Activated gamma-delta T cell treated with anti-CD3 and anti-CD28 coated beads, Interleukin-2, amount 50 U/mL, for 16 hours (primary cell): ENCODE data around the gene ZNF592.
"Not testable (repeated sequence)": the region's sequence is repeated elsewhere in the genome, so short reads cannot be mapped to it uniquely, and the experiment has no call there.

ENCODE experiments used
- DNase-seq: peaks from one replicate; pipeline ENCODE4 v3.0.0-alpha.2; 2020; ENCODE audit warnings: low read depth

ZNF592 gene, protein sequence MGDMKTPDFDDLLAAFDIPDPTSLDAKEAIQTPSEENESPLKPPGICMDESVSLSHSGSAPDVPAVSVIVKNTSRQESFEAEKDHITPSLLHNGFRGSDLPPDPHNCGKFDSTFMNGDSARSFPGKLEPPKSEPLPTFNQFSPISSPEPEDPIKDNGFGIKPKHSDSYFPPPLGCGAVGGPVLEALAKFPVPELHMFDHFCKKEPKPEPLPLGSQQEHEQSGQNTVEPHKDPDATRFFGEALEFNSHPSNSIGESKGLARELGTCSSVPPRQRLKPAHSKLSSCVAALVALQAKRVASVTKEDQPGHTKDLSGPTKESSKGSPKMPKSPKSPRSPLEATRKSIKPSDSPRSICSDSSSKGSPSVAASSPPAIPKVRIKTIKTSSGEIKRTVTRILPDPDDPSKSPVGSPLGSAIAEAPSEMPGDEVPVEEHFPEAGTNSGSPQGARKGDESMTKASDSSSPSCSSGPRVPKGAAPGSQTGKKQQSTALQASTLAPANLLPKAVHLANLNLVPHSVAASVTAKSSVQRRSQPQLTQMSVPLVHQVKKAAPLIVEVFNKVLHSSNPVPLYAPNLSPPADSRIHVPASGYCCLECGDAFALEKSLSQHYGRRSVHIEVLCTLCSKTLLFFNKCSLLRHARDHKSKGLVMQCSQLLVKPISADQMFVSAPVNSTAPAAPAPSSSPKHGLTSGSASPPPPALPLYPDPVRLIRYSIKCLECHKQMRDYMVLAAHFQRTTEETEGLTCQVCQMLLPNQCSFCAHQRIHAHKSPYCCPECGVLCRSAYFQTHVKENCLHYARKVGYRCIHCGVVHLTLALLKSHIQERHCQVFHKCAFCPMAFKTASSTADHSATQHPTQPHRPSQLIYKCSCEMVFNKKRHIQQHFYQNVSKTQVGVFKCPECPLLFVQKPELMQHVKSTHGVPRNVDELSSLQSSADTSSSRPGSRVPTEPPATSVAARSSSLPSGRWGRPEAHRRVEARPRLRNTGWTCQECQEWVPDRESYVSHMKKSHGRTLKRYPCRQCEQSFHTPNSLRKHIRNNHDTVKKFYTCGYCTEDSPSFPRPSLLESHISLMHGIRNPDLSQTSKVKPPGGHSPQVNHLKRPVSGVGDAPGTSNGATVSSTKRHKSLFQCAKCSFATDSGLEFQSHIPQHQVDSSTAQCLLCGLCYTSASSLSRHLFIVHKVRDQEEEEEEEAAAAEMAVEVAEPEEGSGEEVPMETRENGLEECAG (N-terminal part only)

DNA sequence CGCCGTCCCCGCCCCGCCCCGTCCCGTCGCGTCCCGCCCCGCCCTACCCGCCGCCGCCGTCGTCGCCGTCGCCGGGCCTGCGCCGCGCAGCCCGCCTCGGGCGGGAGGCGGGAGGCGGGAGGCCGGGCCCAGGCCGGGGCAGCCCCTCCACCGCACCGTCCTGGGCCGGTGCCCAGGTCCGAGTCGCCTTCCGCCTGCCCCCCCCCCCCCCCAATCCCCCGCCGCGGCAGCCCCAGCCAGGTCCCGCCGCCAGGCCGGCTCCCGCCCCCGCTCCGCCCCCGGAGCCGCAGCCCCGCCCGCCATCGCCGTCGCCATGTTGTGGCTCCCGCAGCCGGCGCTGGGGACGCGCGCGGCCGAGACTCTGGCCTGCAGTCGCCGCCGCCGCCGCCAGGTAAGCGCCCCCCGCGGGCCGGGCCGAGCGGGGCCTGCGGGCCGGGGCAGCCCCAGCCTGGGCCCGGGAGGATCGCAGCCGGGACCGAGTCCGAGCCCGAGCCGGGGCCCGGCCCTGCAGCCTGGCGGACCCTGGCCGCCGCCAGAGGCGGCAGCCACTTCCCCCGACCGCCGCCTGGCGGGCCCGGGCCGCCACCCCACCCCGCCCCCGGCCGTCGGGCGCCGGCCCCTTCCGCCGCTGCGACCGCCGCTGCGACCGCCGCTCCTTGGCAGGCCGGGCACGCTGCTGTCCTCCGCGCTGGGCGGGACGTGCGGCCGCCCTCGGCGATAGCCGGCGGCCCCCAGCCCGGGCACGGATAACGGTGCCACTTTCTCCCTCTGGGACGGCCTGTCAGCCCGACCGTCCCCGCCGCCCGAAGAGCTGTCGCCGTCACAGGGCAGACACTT, at the start of gene ZNF592:
TSS of gene ZNF592 (plus strand) at position 319 of the 837 bp plus-strand sequence. CDS start 34,084 bp downstream, outside the sequence.
- DNase-seq = peak; percentile 64

DNA sequence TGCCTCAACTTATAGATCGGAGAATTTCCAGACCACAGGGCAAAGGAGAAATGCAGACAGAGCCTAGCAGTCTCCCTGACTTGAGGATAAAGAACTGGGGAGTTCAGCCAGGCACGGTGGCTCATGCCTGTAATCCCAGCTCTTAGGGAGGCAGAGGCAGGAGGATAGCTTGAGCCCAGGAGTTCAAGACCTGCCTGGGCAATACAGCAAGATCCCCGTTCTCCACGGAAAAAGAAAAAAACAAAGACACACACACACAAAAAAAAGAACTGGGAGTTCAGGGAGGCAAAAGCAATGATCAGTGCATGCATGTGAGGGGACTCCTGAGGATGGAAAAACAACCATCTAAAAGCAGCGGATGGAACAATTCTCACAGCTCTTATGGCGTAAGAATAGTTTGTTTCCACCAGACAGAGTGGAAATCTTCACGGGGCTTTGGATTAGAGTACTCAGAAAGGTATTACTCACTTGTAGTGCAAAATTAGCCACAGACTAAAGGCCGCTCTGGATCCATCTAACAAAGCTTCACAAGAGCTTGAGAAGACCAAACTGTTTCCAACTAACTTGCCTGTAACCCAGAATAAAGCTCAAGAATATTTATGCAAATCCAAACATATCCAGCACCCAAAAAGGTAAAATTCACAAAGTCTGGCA, 48.7 kb upstream of the ZNF592 start:
- no peak for DNase-seq

DNA sequence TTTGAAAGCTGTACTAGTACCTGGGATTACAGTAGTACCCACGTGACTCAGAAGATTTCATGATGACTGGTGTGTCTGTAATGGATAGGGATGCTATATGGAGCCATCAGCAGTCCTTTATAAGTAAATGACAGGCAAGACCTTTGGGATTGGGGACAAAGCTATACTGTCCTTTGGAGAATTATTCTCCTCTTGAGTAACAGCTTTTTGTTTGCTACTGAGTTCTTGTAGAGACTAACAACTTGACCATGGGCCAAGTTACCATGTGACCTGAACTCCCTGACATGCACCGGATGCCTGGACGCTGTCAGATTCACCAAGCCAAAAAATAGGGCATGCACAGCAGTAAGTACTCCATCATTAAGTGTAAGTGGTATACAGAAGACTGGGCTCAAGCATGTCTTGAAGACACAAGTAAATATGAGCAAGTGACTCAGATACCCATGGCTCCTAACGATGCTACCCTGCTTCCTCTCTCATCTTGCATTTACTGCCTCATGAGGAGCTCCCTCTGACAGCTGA, 45.4 kb upstream of the ZNF592 start:
- DNase-seq = no peak

DNA sequence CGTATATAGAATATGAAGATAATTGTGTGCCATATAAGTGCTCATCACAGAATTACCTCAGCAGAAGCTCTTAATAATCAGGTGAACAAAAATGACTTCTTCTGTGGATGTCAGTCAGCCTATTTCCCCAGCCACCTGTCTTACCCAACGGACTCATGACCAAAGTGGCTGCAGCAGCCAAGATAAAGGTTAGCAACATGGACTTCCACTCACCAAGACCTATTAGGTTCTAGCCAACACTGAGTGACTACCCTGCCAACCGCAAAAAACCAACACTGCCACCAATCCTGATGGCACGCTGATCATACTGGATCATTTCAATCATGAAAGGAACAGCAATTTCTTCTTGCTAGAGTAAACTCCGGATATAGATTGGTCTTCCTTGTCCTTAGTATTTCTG, 44.6 kb upstream of the ZNF592 start:
- no peak for DNase-seq

- DNase-seq = no peak
Observed at GRCh38 chr15:84714372-84714771, 34.0 kb upstream of the ZNF592 start.

DNA sequence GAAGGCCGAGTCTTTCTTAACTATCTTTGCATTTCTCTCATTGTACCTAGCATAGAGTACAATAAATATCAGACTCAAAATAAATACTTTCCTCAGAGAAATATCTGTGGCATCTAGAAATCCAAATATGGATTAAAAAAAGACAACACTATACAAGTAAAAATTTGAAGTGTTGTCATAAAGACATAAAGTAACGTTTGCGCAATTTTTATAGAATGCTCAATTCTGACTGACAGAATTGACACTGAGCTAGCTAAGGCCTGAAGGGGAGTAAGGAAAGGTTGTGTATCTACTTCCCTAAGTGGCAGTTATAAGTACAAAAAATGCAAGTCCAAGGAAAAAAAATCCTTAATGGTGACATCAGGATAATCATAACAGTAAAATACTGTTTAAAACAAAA, 33.6 kb upstream of the ZNF592 start:
- no peak for DNase-seq

DNA sequence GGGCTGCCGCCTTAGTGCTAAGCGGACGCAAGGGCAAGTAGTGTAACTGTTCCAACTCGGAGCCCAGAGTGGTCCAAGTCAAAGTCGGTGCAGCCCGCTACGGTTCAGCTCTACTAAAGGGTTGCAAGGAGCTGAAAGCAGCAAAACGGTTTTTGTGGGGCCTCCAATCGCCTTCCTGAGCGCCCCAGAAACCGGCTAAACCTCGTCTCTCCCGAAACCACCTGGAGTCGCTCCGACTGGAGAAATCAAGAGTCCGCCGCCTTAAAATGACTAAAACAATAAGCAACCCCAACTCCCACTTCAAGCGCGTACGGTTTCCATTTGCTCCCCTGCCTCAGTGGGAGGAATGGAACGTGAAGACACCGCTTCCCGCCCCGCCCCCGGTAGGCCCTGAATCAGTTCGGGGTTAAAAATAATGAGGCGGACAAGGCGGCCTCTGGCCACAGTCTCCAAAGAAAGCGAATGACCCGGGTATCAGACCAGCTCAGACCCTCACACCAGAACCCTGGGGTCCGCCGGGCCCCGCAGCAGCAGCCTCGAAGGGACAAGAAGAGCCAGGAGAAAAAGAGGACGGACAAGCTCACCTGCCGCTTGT, 32.9 kb upstream of the ZNF592 start:
- DNase-seq = no peak

DNA sequence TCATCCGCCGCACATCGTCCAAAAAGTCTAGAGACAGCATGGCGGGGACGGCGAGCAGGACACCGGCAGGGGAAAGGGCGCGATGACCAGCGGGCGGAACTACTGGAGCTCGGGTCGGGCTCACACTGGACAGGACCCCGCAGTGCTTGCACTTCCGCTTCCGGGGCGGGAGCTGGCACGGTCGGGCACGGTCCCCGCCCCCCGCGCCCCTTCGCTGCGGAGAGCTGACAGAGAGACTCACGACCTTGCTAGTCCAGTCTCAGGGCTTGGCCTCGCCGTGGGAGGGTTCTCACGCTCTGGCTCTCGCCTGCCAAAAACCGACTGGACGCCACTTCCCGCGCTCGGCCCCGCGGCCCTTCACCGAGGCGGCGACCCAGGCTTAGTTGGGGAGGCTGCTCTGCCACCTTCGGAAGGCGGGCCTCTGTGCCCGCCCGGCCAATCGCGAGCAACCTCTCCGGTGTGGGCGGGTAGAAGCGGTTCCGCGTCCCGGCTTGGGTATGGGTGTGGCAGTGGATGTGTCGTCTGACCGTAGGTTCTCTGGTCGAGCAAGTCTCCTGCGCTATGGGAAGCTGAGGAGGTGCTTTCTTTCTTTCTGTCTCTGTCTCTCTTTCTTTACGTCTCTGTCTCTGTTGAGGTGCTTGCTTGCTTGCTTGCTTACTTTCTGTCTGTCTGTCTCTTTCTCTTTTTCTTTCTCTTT, 32.2 kb upstream of the ZNF592 start, which contains the start of gene SEC11A:
TSS of gene SEC11A (minus strand) at position 104 of the 697 bp plus-strand sequence. CDS start at position 40, 64 bp downstream.
- peak; percentile 84 for DNase-seq

DNA sequence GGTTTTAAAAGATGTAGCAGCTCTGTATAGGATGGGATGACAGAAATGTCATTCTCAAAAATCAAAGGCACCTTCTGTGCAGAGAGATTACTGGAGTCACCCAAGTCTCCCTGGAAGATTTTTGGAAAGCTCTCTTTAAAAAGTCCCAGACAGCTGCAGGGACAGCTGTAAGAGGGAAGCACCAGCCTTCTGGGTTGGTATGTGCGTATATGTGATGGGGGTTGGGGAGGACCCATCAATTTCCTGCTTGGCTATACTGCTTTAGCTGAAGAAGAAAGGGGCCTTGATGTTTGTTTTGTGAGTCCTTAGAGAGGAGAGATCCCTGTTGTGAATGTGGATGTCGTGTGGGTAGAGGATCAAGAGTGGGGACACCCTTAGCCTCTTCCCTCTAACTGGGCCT, 27.0 kb upstream of the ZNF592 start:
- no peak for DNase-seq

GRCh38 chr15:84722628-84723027, 25.8 kb upstream of the ZNF592 start:
- no peak for DNase-seq

DNA sequence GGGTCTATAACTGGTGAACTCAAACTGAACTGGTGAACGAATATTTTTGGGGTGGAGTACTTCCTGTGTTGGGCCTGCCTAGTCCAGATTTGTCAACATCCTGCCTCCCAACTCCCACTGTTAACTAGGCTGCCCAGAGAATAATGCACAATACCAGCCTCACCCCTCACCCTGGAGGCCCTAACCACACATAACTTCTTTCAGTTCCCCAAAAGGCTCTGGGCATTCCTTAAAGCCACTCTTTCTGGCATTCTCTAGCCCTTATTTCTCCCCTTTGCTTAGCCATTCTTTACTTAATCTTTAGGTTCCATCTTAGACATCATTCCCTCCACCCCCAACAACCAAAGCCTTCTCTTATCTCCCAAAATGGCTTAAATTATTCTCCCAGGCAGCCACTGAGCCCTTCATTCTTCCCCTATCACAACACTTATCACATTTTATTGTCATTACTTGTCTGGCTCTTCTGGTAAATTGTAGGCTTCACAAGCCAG, 23.3 kb upstream of the ZNF592 start:
- no peak for DNase-seq

DNA sequence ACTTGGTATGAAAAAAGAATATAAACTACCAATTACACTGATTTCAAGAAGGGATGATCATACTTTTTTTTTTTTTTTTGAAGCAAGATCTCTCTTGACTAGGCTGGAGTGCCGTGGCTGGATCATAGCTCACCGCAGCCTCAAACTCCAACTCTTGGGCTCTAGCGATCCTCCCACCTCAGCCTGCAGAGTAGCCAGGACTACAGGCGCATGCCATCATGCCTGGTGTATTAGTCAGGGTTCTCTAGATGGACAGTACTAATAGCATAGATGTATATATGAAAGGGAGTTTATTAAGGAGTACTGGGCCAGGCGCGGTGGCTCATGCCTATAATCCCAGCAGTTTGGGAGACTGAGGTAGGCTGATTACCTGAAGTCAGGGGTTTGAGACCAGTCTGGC, 21.0 kb upstream of the ZNF592 start:
- no peak for DNase-seq

DNA sequence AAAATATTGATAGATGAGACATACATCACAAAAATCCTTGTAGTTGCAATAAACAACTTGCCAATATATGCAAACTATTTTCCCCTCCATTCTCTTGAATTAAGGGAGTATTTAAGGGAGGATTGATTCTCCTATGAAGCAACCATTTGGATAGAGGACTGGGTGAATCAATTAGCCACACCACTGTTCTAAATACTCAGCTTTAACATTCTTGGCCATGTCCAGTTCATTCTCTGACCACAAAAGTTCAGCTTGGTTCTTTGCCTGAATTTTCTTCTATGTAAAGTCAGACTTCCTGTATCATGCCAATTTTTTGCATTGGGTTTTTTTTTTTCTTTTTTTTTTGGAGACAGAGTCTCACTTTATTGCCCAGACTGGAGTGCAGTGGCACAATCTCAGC, 16.6 kb upstream of the ZNF592 start:
- no peak for DNase-seq

- DNase-seq = peak; percentile 49
Observed at GRCh38 chr15:84734794-84735479, 13.5 kb upstream of the ZNF592 start.

DNA sequence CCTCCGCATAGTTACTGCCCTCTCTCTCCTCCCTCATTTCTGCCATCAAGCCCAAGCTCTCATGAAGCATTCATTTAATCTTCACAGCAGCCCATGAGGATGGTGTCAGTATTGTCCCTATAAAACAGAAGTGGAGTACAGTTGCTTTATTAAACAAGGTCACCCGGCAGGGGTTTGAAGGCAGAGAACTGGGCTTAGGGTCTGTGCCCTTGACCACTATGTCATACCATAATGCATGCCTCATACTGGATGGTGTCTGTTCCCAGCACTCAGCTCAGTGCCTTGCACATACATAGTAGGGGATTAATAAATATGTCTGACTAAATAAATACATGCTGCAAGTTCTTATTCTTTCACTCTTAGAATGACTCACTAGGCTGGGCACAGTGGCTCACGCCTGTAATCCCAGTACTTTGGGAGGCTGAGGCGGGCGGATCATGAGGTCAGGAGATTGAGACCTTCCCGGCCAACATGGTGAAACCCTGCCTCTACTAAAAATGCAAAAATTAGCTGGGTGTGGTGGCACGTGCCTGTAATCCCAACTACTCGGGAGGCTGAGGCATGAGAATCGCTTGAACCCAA, 12.8 kb upstream of the ZNF592 start:
- not testable (repeated sequence) for DNase-seq

GRCh38 chr15:84736375-84736774, 12.0 kb upstream of the ZNF592 start:
- peak; percentile 51 for DNase-seq

- no peak for DNase-seq
Observed at GRCh38 chr15:84737005-84737404, 11.4 kb upstream of the ZNF592 start.

DNA sequence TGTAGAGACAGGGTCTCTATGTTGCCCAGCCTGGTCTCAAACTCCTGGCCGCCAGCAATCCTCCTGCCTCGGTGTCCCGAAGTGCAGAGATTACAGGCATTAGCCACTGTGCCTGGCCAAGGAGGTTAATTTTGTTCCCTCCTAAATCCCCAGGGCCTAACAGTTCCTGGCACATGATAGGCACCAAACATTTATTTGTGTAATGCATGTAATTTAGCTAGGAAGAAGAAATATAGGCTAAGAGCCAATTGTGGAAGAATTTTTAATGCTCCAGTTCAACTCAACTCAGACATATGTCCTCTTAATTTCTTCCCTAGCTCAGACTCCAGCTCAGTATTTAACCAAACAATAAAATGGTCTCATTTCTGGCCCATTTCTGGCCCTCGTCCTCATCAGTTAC, 7.7 kb upstream of the ZNF592 start:
- DNase-seq = no peak
